ENCODE results near the gene HMBS. TPM values are rescaled to one million over a fixed set of nuclear protein-coding genes. Genes with fewer than 3 reads are reported as not detected.
"Not testable (repeated sequence)": the region's sequence is repeated elsewhere in the genome, so short reads cannot be mapped to it uniquely, and the experiment has no call there.

Gene HMBS
- total and polyA plus RNA-seq, 2 experiments from 2014 or later, result 5.1 to 46.1 TPM

DNA sequence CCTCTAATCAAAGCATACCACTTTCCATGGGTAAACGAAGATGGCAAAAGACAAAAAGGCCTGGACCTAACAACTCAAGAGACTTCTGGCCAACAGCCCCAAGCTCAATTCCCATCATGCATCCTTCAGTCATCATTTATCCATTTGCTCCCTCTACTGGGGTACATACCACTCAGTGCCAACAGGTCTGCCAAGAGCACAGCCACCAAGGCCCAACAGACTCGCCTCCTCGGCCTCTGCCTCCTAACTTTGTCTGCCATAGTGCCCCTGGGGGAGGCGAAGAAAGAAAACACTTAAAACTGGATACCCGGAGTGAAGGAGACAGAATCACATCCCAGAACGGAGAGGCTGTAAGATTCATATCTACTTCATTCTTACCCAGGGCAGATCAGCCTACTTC, 28.8 kb upstream of the HMBS start:
- Histone ChIP-seq H2AFZ (peak overlapping the region; percentile 72), H3K27ac (peak overlapping the region; percentile 82), H4K20me1 (ENCODE audit: insufficient read depth) (no peaks in the 10 kb centered on the region), H3F3A (ENCODE audit: insufficient read depth) (peaks cover 10% of the 10 kb centered on the region; the same call in 1 of the 2 replicates), H3K9me2 (ENCODE audit: insufficient read depth) (no peaks in the 10 kb centered on the region), H3K27me3 (replicated peaks; ENCODE audit: insufficient read depth) (no peaks in the 10 kb centered on the region), H3K4me2 (ENCODE audit: unreplicated experiment) (peak overlapping the region; percentile 78), H3K9me3 (ENCODE audit: low read depth) (no peaks in the 10 kb centered on the region), H3K4me1 (ENCODE audit: insufficient read depth) (peaks cover 13% of the 10 kb centered on the region; the same call in 1 of the 2 replicates), H3K36me3 (ENCODE audit: low read depth) (peaks cover 19% of the 10 kb centered on the region; the same call in 1 of the 2 replicates), H3K9ac (peak overlapping the region; percentile 93), H3K4me3 (peak overlapping the region; percentile 88), H3K79me2 (ENCODE audit: insufficient read depth) (peaks cover 49% of the 10 kb centered on the region)
- 24 to 30% methylated on average over 6 of the region's 6 CpGs for WGBS, 2 experiments (ENCODE audit: low coverage in 1 of 2, low lambda C conversion rate in 2 of 2, missing lambda C conversion rate in 2 of 2)
- peak; percentile 62 for DNase-seq
- TF ChIP-seq EZH2 (IDR thresholded peaks at IDR 0.05; ENCODE audit: insufficient read depth, poor library complexity, severe bottlenecking) (no peak), EZH2phosphoT487 (IDR thresholded peaks at IDR 0.05; ENCODE audit: insufficient read depth, low read depth) (no peak)
- in situ Hi-C loops (cut with MboI), result no loop called here

DNA sequence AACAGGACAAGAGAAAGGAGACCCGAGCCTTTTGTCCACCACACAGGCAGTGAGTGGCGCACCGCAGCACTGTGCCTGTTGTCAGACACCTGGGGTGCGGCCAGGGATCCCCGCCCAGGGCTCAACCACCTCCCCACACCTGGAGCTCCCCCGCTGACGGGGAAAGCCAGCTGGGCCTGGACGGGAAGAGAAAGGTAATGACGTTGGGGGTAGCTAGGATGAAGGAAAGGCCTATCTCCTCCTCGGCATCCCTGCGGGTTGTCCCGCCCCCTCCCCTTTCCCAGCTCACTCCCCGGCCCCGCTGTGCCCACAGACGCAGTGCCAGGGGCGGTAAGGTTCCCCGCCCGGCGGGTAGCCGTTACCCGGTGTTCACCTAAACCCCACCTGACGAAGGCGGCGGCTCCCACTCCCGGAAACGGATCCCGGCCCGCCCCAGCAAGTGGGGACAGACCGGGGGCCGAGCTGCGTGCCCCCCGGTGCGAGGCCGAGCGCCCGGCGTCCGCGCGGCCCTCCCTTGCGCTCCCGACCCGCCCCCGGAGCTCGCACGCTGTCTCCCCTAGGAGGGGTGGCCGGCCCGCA, 28.2 kb upstream of the HMBS start:
- Histone ChIP-seq H3K79me2 (ENCODE audit: insufficient read depth) (peaks cover 55% of the 10 kb centered on the region), H3K36me3 (ENCODE audit: low read depth) (peaks cover 18% of the 10 kb centered on the region; the same call in 1 of the 2 replicates), H3K27me3 (replicated peaks; ENCODE audit: insufficient read depth) (no peaks in the 10 kb centered on the region), H2AFZ (peak overlapping the region; percentile 72), H3K9ac (peak overlapping the region; percentile 93), H3F3A (ENCODE audit: insufficient read depth) (peaks cover 10% of the 10 kb centered on the region; the same call in 1 of the 2 replicates), H3K4me1 (ENCODE audit: insufficient read depth) (peaks cover 13% of the 10 kb centered on the region; the same call in 1 of the 2 replicates), H3K27ac (peak overlapping the region; percentile 82), H3K9me2 (ENCODE audit: insufficient read depth) (no peaks in the 10 kb centered on the region), H3K9me3 (ENCODE audit: low read depth) (no peaks in the 10 kb centered on the region), H4K20me1 (ENCODE audit: insufficient read depth) (no peaks in the 10 kb centered on the region), H3K4me2 (ENCODE audit: unreplicated experiment) (peak overlapping the region; percentile 78), H3K4me3 (peak overlapping the region; percentile 88)
- in situ Hi-C loops (cut with MboI), result no loop called here
- DNase-seq, result peak; percentile 54
- TF ChIP-seq EZH2phosphoT487 (IDR thresholded peaks at IDR 0.05; ENCODE audit: insufficient read depth, low read depth), result no peak
- no peak for TF ChIP-seq EZH2 (IDR thresholded peaks at IDR 0.05; ENCODE audit: insufficient read depth, poor library complexity, severe bottlenecking)
- 0 to 1% methylated on average over 28 to 46 of the region's 48 CpGs for WGBS, 2 experiments (ENCODE audit: low coverage in 1 of 2, low lambda C conversion rate in 2 of 2, missing lambda C conversion rate in 2 of 2)

DNA sequence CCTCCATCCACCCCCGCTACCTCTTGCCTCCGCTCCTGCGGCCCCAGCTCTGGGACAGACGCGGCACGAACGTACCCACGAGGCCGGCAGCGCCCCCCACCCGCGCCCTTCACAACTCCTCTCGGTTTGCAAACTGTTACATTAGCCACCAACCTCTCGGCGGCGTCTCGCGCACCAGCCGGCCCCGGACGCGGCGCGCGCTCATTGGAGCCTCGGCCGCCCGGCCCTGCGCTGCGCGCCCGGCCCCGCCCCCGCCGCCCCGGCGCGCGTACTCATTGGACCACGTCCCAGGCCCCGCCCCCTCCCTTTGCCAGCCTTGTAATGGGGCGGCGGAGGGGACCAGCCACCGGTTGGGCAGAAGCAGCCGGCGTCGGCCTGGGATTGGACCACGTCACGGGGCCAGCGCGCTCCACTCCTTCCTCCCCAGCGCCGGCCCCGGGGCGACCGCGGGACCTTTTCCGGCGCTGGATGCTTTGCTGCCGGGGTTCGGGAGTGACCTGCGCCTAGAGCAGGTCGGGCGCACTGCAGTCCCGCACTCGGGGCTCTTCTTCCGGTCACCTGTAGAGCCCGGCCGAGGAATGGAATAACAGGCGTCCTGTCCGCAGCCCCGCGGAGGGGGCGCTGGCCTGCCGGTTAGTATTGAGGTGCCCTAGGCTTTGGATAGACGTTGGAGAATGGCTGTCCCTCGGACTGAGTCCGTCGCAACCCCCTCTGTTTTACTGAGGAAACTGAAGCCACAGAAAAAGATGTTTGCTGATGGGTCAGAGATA, 27.5 kb upstream of the HMBS start, which contains the start of gene HYOU1:
TSS of gene HYOU1 (minus strand) at position 206 of the 770 bp plus-strand sequence. CDS start 1,045 bp downstream, outside the sequence.
- peaks cover 57% of the 10 kb centered on the region for H3K79me2 ChIP-seq (ENCODE audit: insufficient read depth)
- DNase-seq, result peak; percentile 99
- TF ChIP-seq EZH2 (IDR thresholded peaks at IDR 0.05; ENCODE audit: insufficient read depth, poor library complexity, severe bottlenecking) (no peak), EZH2phosphoT487 (IDR thresholded peaks at IDR 0.05; ENCODE audit: insufficient read depth, low read depth) (no peak)
- no peaks in the 10 kb centered on the region for H3K9me3 ChIP-seq (ENCODE audit: low read depth)
- in situ Hi-C loops (cut with MboI), result no loop called here
- WGBS, 2 experiments (ENCODE audit: low coverage in 1 of 2, low lambda C conversion rate in 2 of 2, missing lambda C conversion rate in 2 of 2), result 1% methylated on average over 57 to 70 of the region's 79 CpGs
- H3K36me3 ChIP-seq (ENCODE audit: low read depth), result peaks cover 18% of the 10 kb centered on the region; the same call in 1 of the 2 replicates
- H3F3A ChIP-seq (ENCODE audit: insufficient read depth), result peaks cover 10% of the 10 kb centered on the region; the same call in 1 of the 2 replicates
- peak within 1 kb of the TSS; percentile 82 for H3K27ac ChIP-seq
- no peaks in the 10 kb centered on the region for H4K20me1 ChIP-seq (ENCODE audit: insufficient read depth)
- peaks cover 13% of the 10 kb centered on the region; the same call in 1 of the 2 replicates for H3K4me1 ChIP-seq (ENCODE audit: insufficient read depth)
- peak within 1 kb of the TSS; percentile 86 for H2AFZ ChIP-seq
- peak within 1 kb of the TSS; percentile 93 for H3K9ac ChIP-seq
- H3K9me2 ChIP-seq (ENCODE audit: insufficient read depth), result no peaks in the 10 kb centered on the region
- H3K27me3 ChIP-seq (replicated peaks; ENCODE audit: insufficient read depth), result no peaks in the 10 kb centered on the region
- H3K4me3 ChIP-seq, result peak within 1 kb of the TSS; percentile 91
- H3K4me2 ChIP-seq (ENCODE audit: unreplicated experiment), result peak within 1 kb of the TSS; percentile 87

DNA sequence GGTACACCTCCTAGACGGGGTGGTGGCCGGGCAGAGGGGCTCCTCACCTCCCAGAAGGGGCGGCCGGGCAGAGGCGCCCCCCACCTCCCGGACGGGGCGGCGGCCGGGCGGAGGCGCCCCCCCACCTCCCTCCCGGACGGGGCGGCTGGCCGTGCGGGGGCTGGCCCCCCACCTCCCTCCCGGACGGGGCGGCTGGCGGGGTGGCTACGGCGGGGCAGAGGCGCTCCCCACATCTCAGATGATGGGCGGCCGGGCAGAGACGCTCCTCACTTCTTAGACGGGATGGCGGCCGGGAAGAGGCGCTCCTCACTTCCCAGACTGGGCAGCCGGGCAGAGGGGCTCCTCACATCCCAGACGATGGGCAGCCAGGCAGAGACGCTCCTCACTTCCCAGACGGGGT, 25.6 kb upstream of the HMBS start:
- H3K4me3 ChIP-seq; in situ Hi-C loops (cut with MboI); DNase-seq: not testable (repeated sequence)

More for the DNA sequence above, 25.6 kb upstream of the HMBS start:
- not testable (repeated sequence) for H3K9me3 ChIP-seq (ENCODE audit: low read depth); H4K20me1 ChIP-seq (ENCODE audit: insufficient read depth); H3K27ac ChIP-seq; H3K27me3 ChIP-seq (replicated peaks; ENCODE audit: insufficient read depth); H3K4me2 ChIP-seq (ENCODE audit: unreplicated experiment); H3K36me3 ChIP-seq (ENCODE audit: low read depth); H3K9me2 ChIP-seq (ENCODE audit: insufficient read depth); H3K9ac ChIP-seq; H2AFZ ChIP-seq
- Histone ChIP-seq H3K79me2 (ENCODE audit: insufficient read depth) (peaks cover 57% of the 10 kb centered on the region), H3K4me1 (ENCODE audit: insufficient read depth) (peaks cover 20% of the 10 kb centered on the region; the same call in 1 of the 2 replicates), H3F3A (ENCODE audit: insufficient read depth) (peaks cover 10% of the 10 kb centered on the region; the same call in 1 of the 2 replicates)
- WGBS, 2 experiments (ENCODE audit: low coverage in 1 of 2, low lambda C conversion rate in 2 of 2, missing lambda C conversion rate in 2 of 2), result 86% methylated on average over 22 of the region's 35 CpGs; no CpG with 5 or more reads in 1 of the 2 experiments

All from GM23248 (cell line).